HG03521 (cell line): Measurements from ENCODE around the gene RTN4.
"Not testable (repeated sequence)": the region's sequence is repeated elsewhere in the genome, so short reads cannot be mapped to it uniquely, and the experiment has no call there.

Experiments
- ATAC-seq: cut with Tn5 transposase; IDR thresholded peaks from one replicate; pipeline ENCODE4 v1.9.1; 2021; ENCODE audit warnings: mild to moderate bottlenecking, moderate library complexity; ENCODE audit not compliant: unreplicated experiment

RTN4 gene

DNA sequence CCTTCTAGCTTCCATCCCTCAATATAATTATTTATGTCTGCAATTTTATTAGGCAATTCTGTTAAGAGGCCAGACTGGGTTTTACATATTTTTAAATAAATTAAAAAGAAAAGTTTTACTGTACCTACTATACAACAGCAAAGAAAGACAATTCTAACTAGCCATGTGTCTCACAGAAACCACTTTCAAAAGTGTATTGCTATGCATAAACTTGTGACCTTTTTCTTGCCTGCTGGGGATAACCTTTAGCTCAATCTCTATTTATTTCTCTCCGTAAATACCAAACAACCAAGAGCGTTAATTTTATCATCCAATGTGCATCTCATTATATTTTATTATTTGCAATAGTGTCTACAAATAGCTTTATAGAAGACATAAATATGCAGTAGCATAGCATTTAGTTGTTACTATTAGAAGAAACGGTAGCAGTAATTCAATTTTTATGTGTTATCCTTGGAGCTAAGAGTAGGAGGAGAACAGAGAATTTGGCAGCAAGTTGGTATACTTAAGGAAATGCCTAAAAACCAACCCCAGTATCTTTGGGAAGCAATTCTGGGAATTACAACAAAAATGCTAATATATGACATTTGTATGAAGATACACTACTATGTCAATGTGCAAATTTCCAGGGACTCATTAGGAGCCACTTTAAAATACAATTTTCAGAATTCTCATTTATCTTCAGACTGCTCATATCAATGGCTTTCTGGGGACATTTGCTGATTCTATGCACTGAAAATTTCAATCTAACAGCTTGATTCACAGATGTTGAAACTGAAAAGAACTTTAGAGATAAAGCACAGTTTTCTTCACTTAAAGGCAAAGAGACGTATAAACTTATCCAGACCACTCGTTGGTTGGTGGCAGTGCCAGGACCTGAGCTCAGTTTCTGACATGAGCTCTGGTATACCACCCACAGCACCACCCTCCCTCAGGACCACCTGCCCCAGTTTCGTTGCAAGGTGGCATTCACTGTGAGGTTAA is 23.0 kb upstream of the RTN4 start:
- no peak for ATAC-seq

DNA sequence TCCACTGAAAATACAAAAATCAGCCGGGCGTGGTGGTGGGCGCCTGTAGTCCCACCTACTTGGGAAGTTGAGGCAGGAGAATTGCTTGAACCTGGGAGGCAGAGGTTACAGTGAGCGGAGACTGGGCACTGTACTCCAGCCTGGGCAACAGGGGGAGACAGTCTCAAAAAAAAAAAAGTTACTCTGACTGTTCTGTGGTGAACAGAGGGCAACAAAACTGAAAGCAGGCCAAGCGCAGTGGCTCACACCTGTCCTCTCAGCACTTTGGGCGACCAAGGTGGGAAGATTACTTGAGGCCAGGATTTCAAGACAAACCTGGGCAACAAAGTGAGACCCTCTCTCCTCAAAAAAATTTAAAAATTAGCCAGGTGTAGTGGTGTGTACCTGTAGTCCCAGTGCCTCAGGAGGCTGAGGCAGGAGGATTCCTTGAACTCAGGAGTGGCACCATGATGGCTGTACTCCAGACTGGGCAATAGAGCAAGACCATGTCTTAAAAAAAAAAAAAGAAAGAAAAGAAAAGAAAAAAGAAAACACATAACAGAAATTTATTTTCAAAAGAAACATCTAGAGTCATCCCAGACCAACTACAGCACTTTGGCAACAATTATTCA is 13.6 kb upstream of the RTN4 start:
- no peak for ATAC-seq

DNA sequence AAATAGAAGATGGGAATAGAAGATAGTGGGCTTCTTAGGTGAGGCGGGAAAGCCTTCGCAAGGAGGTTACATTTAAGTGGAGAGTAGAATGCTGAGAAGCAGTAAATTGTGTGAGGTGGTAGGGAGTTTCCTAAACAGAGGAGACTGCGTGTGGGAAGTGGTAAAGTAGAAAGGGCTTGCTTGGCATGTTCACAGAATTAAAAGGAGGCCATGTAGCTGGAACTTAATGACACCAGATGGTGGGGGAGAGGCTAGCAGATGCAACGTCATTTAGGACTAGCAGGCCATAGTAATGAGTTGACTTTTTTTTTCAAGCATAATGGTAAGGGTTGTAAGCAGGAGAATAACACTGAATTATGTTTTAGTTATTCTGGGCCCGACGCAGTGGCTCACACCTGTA is 13.0 kb upstream of the RTN4 start:
- no peak for ATAC-seq

GRCh38 chr2:55062754-55063153 is 12.5 kb upstream of the RTN4 start:
- no peak for ATAC-seq

GRCh38 chr2:55061523-55062344 is 11.5 kb upstream of the RTN4 start:
- ATAC-seq = no peak

- ATAC-seq = no peak
Measured at GRCh38 chr2:55059793-55060192, 9.5 kb upstream of the RTN4 start.

GRCh38 chr2:55057474-55057873 is 7.2 kb upstream of the RTN4 start:
- no peak for ATAC-seq

DNA sequence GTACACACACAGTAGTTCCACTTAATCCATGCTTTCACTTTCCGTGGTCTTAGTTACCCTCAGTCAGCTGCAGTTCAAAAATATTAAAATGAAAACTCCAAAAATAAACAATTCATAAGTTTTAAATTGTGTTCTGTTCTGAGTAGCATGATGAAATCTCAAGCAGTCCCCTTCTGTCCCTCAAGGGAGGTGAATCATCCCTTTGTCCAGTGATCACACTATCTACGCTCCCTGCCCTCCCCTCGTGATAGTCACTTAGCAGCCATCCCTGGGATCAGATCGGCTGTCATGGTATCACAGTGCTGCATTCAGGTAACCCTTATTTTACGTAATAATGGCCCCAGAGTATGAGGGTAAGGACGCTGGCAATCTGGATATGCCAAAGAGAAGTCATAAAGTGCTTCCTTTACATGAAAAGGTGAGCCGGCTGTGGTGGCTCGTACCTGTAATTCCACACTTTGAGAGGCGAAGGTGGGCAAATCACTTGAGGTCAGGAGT is 5.8 kb upstream of the RTN4 start:
- ATAC-seq = no peak

DNA sequence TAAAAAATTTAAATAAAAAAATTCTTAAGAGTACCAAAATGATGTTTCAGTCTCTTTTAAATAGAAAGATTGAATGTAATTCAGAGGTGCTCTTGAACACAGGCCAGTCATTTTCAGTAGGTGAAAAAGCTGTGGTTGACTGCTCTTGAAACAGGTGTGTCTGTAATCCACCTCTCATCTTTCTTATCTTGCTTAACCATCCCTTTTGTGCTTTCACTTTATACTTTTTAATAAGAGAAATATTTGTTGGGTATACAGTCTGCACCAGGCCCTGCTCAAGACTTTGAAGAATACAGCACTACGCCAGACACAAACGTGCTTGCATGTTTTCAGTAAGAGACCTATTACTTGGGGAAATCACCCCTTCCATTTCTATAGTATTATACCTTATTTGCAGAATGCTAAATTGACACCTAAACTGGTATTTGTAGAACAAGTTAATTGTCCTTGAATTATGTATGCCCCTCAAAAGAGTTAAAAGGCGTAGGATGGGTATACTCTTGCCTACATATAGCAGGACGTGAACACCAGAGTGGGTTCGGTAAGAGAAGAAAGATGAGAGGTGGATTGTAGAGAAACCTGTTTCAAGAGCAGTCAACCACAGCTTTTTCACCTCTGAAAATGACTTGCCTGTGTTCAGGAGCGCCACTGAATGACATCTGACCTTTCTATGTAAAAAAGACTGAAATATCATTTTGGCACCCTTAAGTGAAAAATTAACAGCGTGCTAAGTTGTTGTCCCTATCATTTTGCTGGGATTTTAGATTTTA is 4.0 kb upstream of the RTN4 start:
- ATAC-seq = peak; percentile 21

- not testable (repeated sequence) for ATAC-seq
Measured at GRCh38 chr2:55053225-55053624, 3.0 kb upstream of the RTN4 start.

DNA sequence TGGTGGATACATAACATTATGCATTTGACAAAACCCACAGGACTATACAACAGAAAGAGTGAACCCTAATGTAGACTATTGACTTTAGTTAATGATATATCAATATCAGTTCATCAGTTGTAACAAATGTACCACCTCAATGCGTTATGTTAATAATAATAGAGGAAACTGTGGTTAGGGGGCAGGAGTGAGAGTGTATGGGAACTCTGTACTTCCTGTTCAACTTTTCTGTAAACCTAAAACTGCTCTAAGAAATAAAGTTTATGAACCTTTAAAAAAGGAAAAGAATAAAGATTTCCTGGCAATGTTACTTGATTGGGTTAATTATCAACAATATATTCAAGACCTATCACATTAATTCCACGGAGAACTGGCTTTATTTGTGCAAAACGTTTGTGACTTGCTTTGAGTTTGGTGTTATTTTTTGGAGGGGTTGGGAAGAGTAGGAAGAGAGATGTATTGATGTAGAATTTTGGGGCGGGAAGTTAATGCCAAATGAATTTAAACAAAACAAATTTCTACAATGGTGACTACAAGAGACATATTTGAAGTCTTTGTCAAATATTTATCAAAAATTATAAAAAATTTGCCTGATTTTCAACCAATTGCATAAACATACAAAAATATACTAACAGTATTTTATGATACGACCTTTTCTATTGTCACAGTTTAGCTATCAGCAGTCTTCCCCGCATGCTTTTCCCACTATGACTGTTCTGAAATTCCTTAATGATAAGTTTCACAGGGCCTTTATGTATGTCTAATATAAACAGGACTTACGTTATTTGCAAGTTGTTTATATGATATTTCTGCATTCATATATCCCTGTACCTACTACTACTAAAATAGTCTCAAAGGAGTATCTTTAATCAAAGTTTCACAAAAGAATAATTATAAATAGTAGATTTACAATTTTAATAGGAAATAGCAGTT is 2.1 kb upstream of the RTN4 start:
- ATAC-seq = no peak

DNA sequence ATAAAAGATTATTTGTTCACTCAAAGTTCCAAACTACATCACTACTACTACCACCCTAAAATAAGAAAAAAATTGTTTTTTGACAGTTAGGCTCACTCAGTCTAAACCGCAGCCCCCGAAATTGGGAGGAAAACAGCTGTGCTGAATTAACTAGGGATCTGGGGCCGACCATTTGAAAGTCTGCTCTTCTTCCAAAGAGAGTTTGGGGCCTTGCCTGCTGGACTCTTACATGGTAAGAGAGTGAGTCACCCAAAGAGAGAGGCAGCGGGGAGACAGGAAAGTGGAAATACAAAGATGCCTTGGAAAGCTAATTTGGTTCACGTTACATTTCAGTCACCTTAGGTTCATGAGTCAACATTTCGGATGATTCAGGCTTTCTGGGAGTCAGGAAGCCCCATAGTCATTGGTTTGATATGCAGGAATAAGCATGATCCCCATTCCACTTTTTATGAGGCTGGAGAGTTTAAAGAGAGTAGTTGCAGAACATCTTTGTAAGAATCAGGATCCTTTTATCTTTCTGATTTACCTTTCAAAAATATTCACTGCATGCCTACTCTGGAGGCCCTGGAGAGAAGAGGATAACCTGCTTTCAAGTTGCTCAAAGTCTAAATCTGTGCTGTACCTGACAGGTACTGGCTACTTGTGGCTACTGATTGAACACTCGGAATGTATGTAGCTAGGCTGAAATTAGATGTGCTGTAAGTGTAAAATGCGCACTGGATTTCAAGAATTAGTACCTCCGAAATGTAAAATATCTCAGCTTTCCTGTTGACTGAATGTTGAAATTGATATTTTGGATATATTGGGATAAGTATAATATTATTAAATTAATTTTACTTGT is 995 bp upstream of the RTN4 start:
- ATAC-seq = no peak

- peak; percentile 0 for ATAC-seq
Measured at GRCh38 chr2:55049821-55050099, 491 bp downstream of the RTN4 start.

GRCh38 chr2:55049043-55049820 is 1.0 kb downstream of the RTN4 start:
- peak; percentile 15 for ATAC-seq

GRCh38 chr2:55048508-55049042 is 1.7 kb downstream of the RTN4 start:
- ATAC-seq = no peak

GRCh38 chr2:55047677-55048299 is 2.5 kb downstream of the RTN4 start:
- no peak for ATAC-seq

GRCh38 chr2:55045780-55046179 is 4.5 kb downstream of the RTN4 start:
- no peak for ATAC-seq
